Stimulated activated CD8-positive, alpha-beta memory T cell treated with anti-CD3 and anti-CD28 coated beads, Interleukin-15, amount 100 ng/mL, for 4 hours (primary cell): ENCODE data around the gene GRK5.
"Not testable (repeated sequence)": the region's sequence is repeated elsewhere in the genome, so short reads cannot be mapped to it uniquely, and the experiment has no call there.

Experiments
- DNase-seq, 2 donors: peaks; one replicate each; pipeline ENCODE4 v3.0.0-alpha.2; 2020; ENCODE audit warnings: low read depth in 2 of 2

The GRK5 gene

DNA sequence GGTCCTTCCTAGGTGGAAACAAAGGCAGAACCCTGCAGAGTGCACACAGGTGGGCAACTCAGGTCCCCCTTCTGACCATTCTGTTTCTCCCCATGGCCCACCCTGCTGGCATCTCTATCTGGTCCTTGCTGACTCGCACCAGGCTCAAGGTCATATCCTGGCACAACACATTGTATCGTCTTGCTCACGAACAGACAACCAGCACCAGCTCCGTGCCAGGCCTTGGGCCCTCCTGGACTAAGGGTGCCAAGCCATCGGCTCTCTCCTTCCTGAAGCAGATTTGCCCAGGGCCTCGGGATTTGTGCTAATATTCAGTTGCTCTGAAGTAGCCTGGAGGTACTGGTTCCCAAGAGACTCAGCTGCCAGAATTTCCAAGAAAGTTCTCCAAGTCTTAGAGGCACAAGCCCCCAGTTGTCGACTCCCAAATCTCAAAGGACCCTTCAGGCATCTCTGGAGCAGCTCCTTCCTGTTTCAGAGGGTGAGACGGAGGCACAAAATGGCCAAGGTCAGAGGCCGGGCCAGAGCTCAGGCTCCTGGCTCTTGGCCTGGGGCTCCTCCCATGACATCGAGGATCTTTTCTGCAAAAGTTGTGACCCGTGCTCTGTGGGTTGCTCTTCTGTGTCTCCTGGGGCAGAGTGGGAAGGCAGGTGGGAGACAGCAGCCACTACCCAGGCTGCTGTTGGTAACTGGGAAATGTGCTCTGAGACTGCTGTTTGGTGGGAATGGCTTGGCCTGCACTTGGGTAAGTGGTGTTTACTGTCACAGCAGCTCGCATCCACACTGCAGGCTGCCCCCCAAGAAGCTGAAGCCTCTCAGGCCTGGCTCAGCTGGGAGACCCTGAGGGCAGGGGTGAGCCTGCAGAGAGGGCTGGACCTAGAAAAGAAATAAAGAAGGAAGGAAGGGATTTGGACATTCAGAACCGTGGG is 213.8 kb downstream of the GRK5 start:
- no peak for DNase-seq

DNA sequence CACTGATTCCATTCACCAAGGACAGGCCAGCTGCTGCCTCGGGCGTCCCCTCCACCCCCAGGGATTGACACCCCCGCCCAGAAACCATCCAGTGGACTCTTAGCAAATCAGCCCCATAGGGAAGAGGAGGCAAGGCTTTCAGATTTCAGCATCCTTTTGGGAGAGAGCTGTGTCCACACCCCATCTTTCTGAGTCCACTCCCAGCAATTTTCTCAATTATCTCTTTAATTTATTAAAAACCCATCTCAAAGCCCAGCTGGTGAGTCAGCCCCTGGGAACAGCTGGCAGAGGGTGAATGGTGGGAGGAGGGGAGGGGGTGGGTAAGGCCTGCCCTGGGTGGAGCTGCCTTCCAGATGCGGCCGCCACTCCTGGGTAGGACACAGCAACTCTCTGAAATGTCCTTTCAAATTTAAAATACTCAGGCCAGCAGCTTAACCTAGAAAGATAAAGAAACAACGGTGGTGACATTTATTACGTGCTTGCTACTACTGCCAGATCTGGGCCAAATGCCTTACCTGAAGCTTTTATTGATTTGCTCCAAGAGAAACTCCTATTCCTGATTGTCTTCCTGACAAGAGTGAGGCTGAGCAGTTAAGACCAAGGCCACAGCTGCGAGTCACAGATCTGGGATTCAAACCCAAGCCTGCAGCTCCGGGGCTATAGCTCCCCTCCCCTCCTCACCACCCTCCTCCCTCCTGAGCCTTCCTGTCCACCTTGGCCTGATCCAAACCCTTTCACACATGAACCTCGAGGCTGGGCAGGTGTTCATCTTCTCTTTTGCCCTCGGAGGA is 214.7 kb downstream of the GRK5 start:
- DNase-seq: no peak

DNA sequence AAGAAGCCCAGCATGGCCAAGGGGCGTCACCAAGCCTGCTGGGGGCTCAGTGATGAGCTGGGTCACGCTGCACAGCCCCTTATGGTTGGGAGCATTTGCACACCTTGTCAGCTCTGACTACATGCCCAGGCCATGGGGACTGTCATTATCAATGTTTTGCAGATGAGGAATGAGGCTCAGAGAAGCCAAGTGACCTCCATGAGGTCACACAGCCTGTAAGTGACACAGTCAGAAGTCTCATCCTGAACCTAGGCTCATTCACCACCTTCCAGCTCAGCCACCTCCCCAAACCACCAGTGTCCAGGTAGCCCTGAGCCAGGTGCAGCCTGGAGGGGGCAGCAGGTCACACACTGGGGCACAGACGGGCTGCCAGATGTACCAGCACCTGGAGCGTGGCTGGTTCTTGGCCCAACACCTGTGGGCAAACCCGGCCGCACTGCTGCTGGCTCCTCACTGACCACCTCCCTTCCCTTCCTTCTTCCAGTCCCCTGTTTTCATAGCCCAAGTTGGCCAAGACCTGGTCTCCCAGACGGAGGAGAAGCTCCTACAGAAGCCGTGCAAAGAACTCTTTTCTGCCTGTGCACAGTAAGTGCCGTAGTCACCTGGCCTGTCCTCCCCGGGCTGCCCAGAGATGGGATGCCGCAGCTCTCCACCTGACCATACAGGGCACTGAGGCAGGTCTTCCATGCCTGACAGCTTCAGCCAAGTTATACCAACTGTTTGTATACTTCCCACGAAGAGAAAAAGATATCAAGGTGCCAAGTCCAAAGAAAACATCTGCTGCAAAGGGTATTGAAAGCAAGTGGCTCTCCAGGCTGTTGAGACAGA is 215.5 kb downstream of the GRK5 start:
- no peak for DNase-seq

DNA sequence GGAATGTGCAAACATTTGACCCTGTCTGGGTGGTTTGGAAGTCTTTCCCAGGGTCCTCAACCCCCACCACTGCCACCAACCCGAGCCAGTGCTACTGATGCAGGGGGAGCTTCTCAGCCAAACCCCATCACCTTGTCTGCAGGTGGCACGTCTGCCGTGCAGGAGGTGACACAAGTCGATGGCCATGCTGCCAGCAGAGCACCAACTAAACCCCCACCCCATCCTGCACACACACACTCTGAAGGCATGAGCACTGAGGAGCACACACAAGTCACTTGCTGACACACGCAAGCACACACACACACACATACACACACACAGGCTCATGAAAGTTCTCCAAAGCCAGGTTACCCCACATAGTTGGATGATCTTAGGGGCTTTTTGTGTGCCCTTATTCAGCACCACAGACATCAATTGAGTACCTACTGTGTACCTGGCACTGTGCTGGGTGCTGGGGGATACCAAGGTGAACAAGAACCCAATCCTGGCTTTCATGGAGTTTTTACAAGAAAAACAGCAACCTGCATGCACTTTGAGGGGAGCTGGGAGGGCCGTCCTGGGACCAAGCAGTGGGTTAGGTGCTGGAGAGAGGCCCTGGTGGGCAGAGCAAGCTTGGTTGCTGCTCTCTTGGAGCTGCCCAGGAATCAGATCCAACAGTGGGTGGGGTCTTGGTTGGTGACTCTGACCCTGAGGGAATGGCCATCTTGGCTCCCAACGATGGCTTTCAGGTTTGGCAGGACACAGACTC is 216.3 kb downstream of the GRK5 start:
- DNase-seq: no peak

DNA sequence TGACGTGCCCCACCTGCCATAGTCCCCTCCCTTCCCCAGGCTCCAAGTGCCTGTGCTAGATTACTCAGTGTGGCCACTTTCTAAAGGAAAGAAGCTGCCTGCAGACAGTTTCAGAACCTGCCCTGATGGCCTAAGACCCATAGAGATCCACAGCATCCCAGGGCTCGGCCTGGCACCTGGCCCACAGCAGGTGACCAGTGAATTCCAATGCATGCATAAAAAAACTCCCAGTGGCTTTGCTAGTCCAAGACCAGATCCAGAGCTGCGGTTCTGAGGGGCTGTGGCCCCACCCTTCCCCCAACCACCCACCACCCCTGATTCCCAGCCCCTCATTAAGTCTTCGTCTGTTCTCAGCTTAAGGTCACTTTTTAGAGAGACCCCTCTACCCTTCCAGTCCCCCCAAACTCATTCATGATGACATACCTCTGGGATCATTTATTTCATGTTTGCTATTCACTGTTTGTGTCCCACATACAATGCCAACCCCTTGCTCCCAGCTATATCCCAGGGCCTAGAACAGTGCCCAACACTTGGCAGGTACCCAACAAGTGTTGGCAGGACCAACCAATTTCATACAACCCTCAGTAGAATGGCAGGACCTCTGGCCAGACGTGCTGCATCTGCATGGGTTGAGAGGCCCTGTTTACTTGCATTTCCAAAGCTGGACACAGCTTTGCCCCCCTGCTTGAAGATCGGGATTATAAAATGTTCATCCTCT is 217.0 kb downstream of the GRK5 start:
- DNase-seq: no peak

DNA sequence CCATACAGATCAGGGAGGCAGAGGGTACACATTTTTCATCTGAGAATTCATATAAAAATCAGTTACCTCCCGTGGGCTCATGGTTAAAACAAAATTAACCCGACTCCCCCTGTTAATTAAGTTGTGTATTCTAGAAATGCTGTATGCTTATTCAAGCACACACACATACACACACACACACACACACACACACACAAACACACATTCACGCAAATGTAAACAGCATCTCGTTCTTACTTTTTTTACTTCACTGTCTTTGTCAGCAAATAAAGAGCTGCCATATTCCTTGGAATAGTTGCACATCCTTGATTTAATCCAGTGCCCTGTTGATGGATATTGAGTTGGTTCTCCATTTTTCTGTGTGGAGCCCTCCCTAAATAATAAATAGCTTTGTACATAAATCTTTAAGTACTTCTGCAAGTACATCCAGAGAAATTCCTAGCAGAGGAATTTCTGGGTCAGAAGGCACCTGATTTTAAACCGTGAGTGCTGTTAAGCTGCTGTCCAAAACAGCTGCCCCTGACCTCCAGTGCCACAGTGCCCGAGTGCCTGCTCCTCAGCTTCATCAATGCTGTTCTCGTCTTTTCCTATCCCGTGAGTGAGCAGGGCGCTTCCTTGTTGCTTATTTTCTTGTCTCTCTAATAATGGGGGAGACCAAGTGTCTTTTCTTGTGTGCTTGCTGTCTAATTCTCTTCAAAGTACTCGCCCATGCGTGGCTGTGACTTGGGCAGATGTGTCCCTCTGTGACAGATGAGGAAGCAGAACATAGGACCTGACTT is 217.9 kb downstream of the GRK5 start:
- no peak for DNase-seq

DNA sequence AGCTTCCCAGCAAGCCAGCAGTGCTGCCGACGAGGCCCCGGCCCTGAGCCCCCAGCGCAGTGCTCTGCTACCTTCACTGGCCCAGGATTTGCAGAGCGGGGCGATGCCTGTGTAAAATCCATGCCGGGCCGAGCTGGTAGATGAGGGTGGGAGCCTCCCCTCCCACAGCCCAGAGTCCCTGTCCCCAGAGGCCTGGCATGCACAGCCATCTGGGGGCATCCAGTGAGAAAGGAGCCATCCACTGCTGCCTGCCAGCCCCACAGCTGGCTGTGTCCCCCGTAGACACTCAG is 218.5 kb downstream of the GRK5 start:
- DNase-seq: no peak

DNA sequence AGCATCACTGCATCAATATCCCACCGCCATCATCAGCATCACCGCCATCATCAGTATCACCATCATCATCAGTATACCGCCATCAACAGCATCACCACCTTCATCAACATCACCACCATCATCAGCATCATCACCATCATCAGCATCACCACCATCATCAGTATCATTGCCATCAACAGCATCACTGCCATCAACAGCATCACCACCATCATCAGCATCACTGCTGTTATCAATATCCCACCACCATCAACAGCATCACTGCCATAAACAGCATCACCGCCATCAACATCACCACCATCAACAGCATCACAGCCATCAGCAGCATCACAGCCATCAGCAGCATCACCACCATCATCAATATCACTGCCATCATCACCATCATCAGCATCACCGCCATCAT is 219.3 kb downstream of the GRK5 start:
- no peak for DNase-seq

DNA sequence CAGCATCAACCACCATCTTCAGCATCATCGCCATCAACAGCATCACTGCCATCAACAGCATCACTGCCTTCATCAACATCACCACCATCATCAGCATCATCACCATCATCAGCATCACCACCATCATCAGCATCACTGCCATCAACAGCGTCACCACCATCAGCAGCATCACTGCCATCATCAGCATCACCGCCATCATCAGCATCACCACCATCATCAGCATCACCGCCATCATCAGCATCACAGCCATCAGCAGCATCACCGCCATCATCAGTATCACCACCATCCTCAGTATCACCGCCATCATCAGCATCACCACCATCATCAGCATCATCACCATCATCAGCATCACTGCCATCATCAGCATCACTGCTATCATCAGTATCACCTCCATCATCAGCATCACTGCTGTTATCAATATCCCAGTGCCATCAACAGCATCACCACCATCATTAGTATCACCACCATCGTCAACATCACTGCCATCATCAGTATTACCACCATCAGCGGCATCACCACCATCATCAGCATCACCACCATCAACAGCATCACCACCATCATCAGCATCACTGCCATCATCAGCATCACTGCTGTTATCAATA is 220.0 kb downstream of the GRK5 start:
- DNase-seq: no peak

DNA sequence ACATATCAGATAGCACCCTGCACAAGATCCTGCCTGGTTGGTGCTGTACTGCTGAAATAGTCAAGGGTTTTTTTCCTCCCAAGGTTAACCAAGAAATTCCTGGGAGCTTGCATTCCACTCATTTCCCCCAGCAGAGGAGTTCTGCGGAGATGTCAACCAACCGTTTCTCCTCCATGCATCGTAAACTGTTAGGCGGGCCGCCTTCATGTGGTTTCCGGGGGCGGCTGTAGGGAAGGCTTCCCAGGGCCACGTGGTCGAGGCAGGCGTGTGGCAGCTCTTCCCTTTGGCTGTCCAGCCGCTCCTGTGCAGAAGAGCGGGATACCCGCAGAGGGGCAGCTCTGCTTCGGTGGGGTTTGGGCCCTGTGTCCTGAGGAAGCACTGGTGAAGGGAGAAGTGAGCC is 221.4 kb downstream of the GRK5 start:
- DNase-seq: no peak

DNA sequence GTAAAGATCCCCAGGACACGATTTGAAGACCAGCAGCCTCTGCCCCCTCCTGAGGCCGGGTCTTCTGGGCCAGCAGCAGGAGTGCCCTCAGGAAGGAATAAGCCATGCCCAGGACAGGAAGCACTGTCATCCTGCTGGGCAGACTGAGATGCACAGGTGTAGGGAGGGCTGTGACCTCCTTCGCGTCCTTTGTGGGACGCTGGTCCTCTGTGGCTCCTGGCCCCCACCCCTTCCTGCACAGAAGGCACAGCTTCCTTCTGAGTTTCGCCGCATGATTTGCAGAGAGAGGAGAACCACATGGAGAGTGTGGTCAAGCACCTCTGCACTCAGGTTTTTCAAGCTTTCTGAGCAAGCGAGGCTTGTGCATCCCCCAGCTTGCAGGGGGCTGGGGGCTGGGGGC is 222.4 kb downstream of the GRK5 start:
- no peak for DNase-seq

DNA sequence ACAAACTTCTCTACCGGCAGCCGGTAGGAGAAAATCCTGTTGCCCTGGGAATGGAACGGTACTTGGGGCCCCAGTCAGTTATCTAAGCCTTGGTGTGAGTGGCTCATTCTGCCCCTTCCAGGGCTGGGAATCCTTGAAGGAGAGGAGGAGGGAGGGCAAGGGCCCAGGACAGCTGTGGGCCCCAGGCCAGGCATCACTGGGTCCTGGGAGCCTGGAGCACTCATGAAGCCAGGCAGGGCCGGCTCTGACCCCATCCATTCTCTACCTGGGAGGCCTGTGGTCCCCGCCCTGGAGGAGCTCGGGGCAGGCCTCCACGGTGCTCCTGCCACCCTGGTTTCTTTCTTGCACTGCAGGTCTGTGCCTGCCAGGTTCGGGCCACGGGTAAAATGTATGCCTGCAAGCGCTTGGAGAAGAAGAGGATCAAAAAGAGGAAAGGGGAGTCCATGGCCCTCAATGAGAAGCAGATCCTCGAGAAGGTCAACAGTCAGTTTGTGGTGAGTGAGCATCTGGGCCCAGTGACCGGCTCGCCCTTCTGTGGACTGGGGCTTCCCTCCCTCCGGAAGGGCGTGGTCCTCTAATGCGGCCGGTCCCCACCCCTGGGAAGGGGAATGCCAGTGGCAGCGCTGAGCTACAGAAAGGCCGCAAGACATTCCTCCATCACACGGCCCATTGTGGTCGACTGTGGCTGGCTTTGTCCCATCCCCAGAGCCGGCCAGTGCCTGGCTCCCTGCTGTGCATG is 223.8 kb downstream of the GRK5 start:
- DNase-seq: no peak

DNA sequence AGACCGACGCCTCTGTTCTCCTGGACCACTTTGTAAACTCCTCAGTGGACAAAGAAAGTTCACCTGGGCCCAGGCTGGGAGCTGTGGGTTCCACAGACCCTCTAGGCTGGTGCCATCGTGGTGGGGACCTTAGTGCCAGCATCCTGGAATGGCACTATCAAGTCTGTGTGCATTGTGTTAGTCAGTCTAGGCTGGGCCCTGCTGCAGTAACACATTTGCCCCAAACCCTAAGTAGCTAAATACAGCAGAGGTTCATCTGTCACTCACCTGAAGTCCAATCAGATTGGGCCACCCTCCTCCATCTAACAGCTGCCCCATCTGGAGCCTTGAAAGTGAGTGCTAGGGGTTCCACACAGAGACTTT is 224.4 kb downstream of the GRK5 start:
- no peak for DNase-seq

DNA sequence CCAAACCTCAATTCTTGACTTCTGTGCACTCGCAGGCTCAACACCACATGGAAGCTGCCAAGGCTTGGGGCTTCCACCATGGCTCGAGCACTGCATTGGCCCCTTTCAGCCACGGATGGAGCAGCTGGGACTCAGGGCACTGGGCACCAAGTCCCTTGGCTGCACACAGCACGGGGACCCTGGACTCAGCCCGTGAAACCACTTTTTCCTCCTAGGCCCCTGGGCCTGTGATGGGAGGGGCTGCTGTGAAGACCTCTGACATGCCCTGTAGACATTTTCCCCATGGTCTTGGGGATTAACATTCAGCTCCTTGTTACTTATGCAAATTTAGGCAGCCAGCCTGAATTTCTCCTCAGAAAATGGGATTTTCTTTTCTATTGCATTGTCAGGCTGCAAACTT is 227.6 kb downstream of the GRK5 start:
- not testable (repeated sequence) for DNase-seq

DNA sequence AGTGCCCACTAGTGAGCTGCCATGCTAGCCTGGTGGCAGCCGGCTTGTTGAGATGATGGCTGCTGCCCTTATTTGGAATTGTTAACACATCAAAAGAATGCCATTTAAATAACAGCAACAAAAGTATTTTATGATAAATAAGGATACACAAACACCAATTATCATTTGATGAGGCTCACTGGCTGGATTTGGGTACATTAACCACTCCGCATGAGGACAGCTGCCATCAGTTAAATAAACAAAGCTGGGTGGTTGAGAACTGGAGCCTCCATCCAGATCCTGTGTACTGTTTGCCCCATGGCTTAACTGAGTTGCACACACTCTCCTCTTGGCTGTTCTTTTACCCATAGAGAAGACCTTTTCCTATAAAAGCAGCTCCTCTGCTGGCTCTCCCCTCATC is 231.3 kb downstream of the GRK5 start:
- no peak for DNase-seq

DNA sequence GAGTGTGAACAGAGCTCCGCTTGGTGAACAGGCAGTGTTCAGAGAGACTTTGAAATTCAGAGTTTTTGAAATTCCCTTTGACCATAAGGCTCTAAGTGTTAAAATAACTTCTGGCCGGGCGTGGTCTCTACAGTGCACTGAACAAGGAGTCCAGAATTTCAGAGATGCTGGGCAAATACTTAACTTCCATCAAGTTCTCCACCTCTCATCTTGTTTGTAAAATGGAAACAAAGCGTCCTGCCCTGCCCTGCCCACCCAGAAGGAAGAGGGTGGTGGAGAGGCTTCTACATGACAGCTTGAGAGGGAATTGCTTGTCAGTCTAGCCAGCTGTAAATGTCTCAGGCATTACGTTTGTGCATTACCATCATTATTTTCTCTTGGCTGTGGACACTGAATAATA is 232.6 kb downstream of the GRK5 start:
- no peak for DNase-seq

DNA sequence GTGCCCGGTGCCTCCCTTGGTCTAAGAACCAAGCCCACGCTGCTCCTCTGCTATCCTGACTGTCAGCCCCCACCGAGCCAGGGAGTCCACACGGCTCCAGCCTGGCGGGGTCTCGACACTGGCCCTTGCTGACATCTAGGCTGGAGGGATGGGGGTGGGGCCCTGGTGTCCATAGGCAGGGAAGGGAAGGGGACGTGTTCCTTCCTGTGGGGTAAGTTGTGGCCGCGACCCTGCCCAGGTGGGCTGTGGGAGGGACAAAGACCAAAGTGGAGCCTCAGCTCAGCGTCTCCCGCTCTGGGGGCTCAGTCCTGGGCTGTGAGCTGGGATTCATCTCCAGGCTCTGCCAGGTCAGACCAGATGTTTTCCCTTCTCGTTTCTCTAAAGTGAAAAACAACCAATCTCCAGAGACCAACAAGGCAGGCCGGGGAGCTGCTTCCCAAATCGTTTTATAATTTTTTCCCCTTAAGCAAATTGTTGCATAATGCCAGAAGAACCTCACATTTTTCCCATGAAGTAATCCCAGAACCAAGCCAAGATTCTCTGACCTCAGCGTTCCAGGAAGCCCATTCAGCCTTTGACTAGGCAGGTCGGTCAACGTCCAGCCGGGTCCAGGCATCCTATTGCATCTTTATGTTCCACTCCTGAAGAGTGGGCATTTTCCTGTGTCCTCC is 233.9 kb downstream of the GRK5 start:
- no peak for DNase-seq

DNA sequence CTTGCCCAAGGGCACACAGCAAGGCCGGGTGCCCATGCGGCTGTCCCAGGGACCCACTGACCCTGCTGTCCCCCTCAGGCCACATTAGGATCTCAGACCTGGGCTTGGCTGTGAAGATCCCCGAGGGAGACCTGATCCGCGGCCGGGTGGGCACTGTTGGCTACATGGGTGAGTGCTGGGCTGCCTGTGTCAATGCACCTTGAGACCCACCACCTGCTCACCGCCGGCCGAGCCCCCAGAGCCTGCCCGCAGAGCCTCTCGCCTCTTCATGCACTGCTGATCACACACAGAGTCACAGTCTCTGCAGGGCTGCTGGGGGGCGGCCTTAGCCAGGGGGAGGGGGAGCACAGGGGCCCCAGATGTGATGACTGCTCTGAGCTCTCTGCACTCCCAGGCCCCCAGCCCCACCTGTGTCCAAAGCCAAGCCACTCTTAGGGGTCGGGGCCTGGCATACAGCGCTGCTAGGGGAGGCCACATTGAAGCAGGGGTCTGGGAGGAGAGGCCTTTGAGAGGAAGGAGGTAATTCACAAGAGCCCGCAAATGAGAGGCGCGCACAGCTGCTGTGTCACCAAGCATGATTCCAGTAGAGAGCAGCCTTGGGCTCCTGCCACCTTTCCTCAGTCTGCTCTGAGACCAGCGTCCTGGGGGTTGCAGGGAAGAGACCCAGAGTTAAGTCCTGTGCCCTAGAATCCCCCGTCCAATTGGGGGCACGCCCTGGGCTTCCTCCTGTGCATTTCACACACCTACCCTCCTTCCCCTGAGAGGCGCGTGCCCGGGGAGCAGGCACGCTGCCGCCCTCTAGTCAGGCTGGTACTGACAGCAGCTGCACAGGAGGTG is 234.8 kb downstream of the GRK5 start:
- no peak for DNase-seq
